ENCODE data around the gene RALGAPA2.

Gene RALGAPA2

DNA sequence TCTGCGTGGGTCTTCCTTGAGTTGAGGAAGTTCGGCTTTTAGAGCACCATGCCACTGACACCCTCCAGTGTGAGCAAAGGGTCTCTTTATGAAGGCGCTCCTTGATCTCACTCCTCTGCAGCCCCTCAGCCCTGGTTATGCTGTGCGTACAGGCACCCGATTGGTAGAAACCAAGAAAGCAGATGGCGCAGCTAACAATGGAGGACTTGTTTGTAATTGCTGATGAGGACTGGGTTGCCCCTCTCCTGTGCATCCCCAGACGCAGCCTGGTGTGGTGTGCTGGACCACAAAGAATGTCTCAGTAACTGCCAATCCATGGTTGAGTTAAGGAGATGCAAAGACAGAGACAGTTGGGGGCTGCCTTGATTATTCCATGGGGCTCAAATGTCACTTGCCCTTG, 314.3 kb downstream of the RALGAPA2 start:
- no peak for TF ChIP-seq CTCF (IDR thresholded peaks at IDR 0.05; ENCODE audit: borderline replicate concordance, insufficient read depth, low read depth, low read length)
- H3K4me3 ChIP-seq (ENCODE audit: low read depth, low read length), result no peak overlapping the region

DNA sequence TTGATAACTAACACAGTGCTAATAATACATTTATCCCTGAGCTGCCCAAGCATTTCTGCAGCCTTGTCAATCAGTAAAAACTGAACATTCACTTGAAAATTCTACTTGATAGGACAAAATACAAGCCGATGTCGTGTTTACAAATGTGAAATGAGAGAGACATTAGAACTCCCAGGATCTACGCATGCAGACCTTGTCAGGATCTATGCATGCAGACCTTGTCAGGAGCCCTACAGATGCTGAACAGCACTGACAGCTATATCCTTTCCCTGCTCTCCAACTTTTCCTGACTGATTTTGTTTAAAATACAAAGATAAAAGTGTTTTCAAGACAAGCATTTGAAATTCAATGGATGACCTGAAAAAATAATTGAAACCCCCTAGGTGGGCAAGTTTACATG, 315.6 kb downstream of the RALGAPA2 start:
- no peak overlapping the region for H3K4me3 ChIP-seq (ENCODE audit: low read depth, low read length)

GRCh38 chr20:20395903-20396568, 316.4 kb downstream of the RALGAPA2 start:
- H3K4me3 ChIP-seq (ENCODE audit: low read depth, low read length), result no peak overlapping the region
- TF ChIP-seq CTCF (IDR thresholded peaks at IDR 0.05; ENCODE audit: borderline replicate concordance, insufficient read depth, low read depth, low read length), result no peak

More for the DNA sequence above, 315.6 kb downstream of the RALGAPA2 start:
- no peak for TF ChIP-seq CTCF (IDR thresholded peaks at IDR 0.05; ENCODE audit: borderline replicate concordance, insufficient read depth, low read depth, low read length)

- H3K4me3 ChIP-seq (ENCODE audit: low read depth, low read length), result no peak overlapping the region
- no peak for TF ChIP-seq CTCF (IDR thresholded peaks at IDR 0.05; ENCODE audit: borderline replicate concordance, insufficient read depth, low read depth, low read length)
Measured at GRCh38 chr20:20395087-20395486, 317.4 kb downstream of the RALGAPA2 start.

- no peak overlapping the region for H3K4me3 ChIP-seq (ENCODE audit: low read depth, low read length)
- no peak for TF ChIP-seq CTCF (IDR thresholded peaks at IDR 0.05; ENCODE audit: borderline replicate concordance, insufficient read depth, low read depth, low read length)
Measured at GRCh38 chr20:20393207-20394120, 319.0 kb downstream of the RALGAPA2 start.

DNA sequence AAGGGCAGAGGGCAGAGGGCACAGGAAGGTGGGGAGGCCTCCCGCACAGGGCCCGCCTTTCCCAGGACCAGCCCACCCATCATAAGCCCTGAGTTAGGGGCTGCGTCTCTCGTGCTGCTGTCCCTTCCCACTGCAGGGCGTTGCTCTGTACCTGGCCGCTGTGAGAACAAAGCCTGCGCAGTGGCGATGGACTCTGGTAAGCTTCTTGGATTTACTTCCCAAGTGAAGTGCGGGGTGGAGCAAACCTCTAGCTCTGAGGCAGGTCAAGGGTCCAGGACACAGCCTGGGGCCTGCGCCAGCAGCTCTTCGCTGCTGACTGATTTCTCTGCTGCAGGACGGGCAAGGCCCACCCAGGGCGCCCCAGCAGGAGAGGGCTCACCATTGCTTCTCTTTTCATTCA, 320.7 kb downstream of the RALGAPA2 start:
- TF ChIP-seq CTCF (IDR thresholded peaks at IDR 0.05; ENCODE audit: borderline replicate concordance, insufficient read depth, low read depth, low read length), result no peak
- H3K4me3 ChIP-seq (ENCODE audit: low read depth, low read length), result no peak overlapping the region
